Psoas muscle (tissue), 8 donors: ENCODE data around the gene TTC19. TPM values are rescaled to one million over a fixed set of nuclear protein-coding genes. Genes with fewer than 3 reads are reported as not detected.

Source experiments
- ATAC-seq, 4 donors: fragments of 200-7000 bp; cut with Tn5 transposase; one replicate each; pipeline ENCODE4 v1.9.1; 2020; ENCODE audit warnings: moderate library complexity in 3 of 4, mild to moderate bottlenecking in 2 of 4
- DNase-seq, 2 donors: peaks; one replicate each; pipeline ENCODE4 v3.0.0-alpha.2; 2020
- H3K27ac ChIP-seq: fragments of 200-600 bp; one replicate; pipeline ENCODE4 v1.8.0; 2022
- H3K27me3 ChIP-seq, 3 donors: fragments of 200-600 bp in 1 of 3; one replicate each; pipeline versions ENCODE4 v1.6.1 to v1.8.0; 2013 to 2022; ENCODE audit warnings: low read length in 2 of 3, mild to moderate bottlenecking in 2 of 3, moderate library complexity in 1 of 3; ENCODE audit not compliant: insufficient read depth in 3 of 3
- H3K36me3 ChIP-seq, 2 donors: fragments of 200-600 bp in 1 of 2; one replicate each; pipeline versions ENCODE4 v1.6.1 to v1.8.0; 2013 to 2022; ENCODE audit warnings: low read depth in 1 of 2, mild to moderate bottlenecking in 1 of 2, moderate library complexity in 1 of 2; ENCODE audit not compliant: insufficient read depth in 1 of 2
- H3K4me1 ChIP-seq: fragments of 200-600 bp; one replicate; pipeline ENCODE4 v1.8.0; 2022
- H3K4me3 ChIP-seq: fragments of 200-600 bp; one replicate; pipeline ENCODE4 v1.8.0; 2022; ENCODE audit warnings: mild to moderate bottlenecking
- H3K9me3 ChIP-seq: fragments of 200-600 bp; one replicate; pipeline ENCODE4 v1.8.0; 2022
- CTCF ChIP-seq: fragments of 200-600 bp; IDR thresholded peaks from one replicate; pipeline ENCODE4 v1.8.0; 2022; ENCODE audit warnings: antibody characterized with exemption
- WGBS, 3 donors: extraction: QIAGEN DNeasy Blood & Tissue Kit; methylation state at CpG; one replicate each; pipeline versions ENCODE4 v1.1.6 to v1.1.7; 2013; 5-methylcytosine and 5-hydroxymethylcytosine counted together
- intact Hi-C, 2 donors: fragments of 100-400 bp; cut with DNase I; formaldehyde crosslinking; loops; one replicate each; pipeline versions ENCODE4 v1.11.0 to v1.14.2; 2022
- polyA plus RNA-seq, 3 donors: library from polyadenylated mRNA; stranded (reverse); fragments of 200-250 nt; gene quantifications; one replicate each; pipeline ENCODE4 v1.2.3, GENCODE V29; 2013
- total RNA-seq, 4 donors: library from RNA; stranded (reverse); fragmentation: NEBNext Ultra II Directional in 2 of 4; extraction: Animal tissue kit (Norgen Biotek cat#: 25700) in 2 of 4; gene quantifications; one replicate each; pipeline versions ENCODE4 v1.2.1 to v1.2.4, GENCODE V29; 2021 to 2023
- donor health status: healthy with polysubstance abuse.
- donor health status: DM: no; HTN: no; CAD: no; lungs with moderate emphysema.
- donor health status: Bipolar disorder and iron deficiency.
- donor health status: healthy.
- donor health status: DM: yes; HTN: yes; CAD: no.
- donor health status: DM: no; HTN: no; CAD: no.
- donor health status: DM: no; HTN: no; CAD: no.
- donor health status: DM: yes; HTN: yes; CAD: no.

The TTC19 gene
- total and polyA plus RNA-seq, 7 donors: 16.5 to 34.2 (median 27.2) TPM

- H3K4me1 ChIP-seq: peaks cover 19% of the 10 kb centered on the region
Observed at GRCh38 chr17:16001226-16001897, 1.7 kb downstream of the TTC19 start.

GRCh38 chr17:16002708-16003260 lies 3.2 kb downstream of the TTC19 start:
- intact Hi-C loops: no loop called here
- ATAC-seq: no peak
- H3K4me3 ChIP-seq: no peak overlapping the region
- TF ChIP-seq CTCF: no peak
- no peak for DNase-seq
- H3K27ac ChIP-seq: no peak overlapping the region
- H3K36me3 ChIP-seq: peaks cover 28 to 71% of the 10 kb centered on the region in 2 donors
- no peaks in the 10 kb centered on the region for H3K9me3 ChIP-seq
- peaks cover 19% of the 10 kb centered on the region for H3K4me1 ChIP-seq
- 92 to 93% (median 93%) methylated on average over 2 of the region's 2 CpGs for WGBS, 3 donors
- no peaks in the 10 kb centered on the region for H3K27me3 ChIP-seq

More at GRCh38 chr17:16001226-16001897, 1.7 kb downstream of the TTC19 start:
- intact Hi-C loops: no loop called here
- H3K27me3 ChIP-seq: no peaks in the 10 kb centered on the region
- ATAC-seq: no peak
- peak overlapping the region; percentile 80 for H3K4me3 ChIP-seq
- no peak for DNase-seq
- no peaks in the 10 kb centered on the region for H3K9me3 ChIP-seq
- peaks cover 24 to 68% of the 10 kb centered on the region in 2 donors for H3K36me3 ChIP-seq
- no peak for TF ChIP-seq CTCF
- no peak overlapping the region for H3K27ac ChIP-seq

- WGBS, 3 donors: 52 to 62% (median 58%) methylated on average over 1 of the region's 1 CpG
- intact Hi-C loops: no loop called here
- no peak overlapping the region for H3K4me3 ChIP-seq
- no peaks in the 10 kb centered on the region for H3K27me3 ChIP-seq
- no peaks in the 10 kb centered on the region for H3K9me3 ChIP-seq
- no peak for TF ChIP-seq CTCF
- peaks cover 15% of the 10 kb centered on the region for H3K4me1 ChIP-seq
- ATAC-seq (no peak), DNase-seq (no peak)
- peaks cover 38 to 81% of the 10 kb centered on the region in 2 donors for H3K36me3 ChIP-seq
- peak overlapping the region; percentile 32 for H3K27ac ChIP-seq
Observed at GRCh38 chr17:16003841-16004240, 4.2 kb downstream of the TTC19 start.

DNA sequence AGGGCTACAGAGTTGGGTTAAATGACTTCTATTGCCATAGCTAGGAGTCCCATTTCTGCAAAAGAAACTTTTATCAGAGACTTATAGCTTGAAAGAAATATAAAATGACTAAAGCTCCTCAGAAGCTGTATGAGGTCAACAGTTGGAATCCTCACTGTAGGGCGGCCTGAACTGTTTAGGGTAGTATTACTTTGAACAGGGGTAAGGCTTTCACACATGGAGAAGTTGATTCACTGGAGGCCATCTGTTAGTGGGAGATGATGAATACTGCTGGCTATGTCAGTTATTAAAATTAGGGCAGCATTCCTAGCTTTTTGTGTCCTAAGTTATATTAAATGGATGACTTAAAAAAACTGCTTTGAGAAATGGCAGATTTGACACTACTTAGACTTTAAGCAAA lies 6.0 kb downstream of the TTC19 start:
- WGBS, 3 donors: 90 to 95% (median 94%) methylated on average over 1 of the region's 1 CpG
- Histone ChIP-seq H3K4me1 (peaks cover 13% of the 10 kb centered on the region), H3K27ac (peak overlapping the region; percentile 50), H3K36me3 (peaks cover 40 to 99% of the 10 kb centered on the region in 2 donors), H3K4me3 (no peak overlapping the region), H3K27me3 (no peaks in the 10 kb centered on the region), H3K9me3 (no peaks in the 10 kb centered on the region)
- no peak for ATAC-seq
- intact Hi-C loops: no loop called here
- DNase-seq: no peak
- TF ChIP-seq CTCF: no peak
